ENCODE measurements around the gene HOXA4. TPM values are rescaled to one million over a fixed set of nuclear protein-coding genes. Genes with fewer than 3 reads are reported as not detected.

HOXA4 gene
- 0.91 TPM for polyA plus RNA-seq (2013, experiment 1 of 2)
- 1.1 TPM for polyA plus RNA-seq (2013, experiment 2 of 2)

DNA sequence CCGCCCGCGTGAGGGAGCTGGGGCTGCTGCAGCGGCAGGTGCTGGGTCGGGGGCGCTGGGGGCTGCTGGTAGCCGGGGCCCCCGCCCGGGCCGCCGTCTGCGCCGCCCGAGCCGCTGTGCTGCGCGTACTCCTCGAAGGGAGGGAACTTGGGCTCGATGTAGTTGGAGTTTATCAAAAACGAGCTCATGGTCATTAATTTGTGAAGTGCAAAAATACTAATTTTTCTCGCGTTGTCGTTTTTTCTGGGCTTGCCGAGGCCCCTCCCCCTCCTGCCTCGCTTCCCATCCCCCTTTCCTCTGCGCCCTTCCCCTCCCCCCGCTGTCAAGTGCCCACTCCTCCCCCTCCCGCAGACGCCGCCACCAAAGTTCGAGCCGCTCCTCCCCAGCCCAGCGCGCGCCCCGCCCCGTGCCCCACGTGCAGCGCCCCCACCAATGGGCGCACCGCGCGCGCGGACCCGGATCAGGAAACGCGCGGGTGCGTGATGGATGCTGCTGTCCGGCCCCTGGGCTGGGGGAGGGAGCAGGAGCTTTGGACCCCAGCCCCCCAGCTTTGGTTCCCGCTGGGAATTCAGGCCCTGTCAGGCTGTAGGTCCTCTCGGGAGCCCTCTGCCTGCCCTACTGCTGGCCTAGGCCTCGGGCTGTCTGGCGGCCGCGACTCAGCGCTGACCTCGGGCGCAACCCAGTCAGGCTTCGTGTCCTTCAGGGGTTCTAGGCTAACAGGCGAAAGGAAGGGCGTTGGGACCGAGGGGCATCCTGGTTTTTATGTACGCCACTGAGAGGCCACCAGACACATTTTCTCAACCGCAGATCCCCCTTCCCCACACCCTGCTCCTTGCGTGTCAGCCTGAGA lies at the start of gene HOXA4:
Gene HOXA4, minus strand, starts transcription at position 218 of the 850 bp plus-strand sequence. Its CDS starts 24 bp downstream, at position 194.
- Histone ChIP-seq H3K9me3 (ENCODE audit: control insufficient read depth, low read length) (no peaks in the 10 kb centered on the region), H2AK5ac (ENCODE audit: low read length, severe bottlenecking) (no peak within 1 kb of the TSS), H3K79me1 (replicated peaks; ENCODE audit: low read length, poor library complexity, severe bottlenecking) (no peaks in the 10 kb centered on the region), H3K27me3 (ENCODE audit: control insufficient read depth in 1 of 2, insufficient read depth in 1 of 2, low read length in 2 of 2) (no peaks in the 10 kb centered on the region), H3K4ac (ENCODE audit: low read depth in 1 of 2, low read length in 2 of 2) (peak within 1 kb of the TSS in 1 of 2 experiments; percentile 62), H3K4me3 (ENCODE audit: insufficient read depth in 1 of 2, low read depth in 1 of 2, low read length in 2 of 2) (peak within 1 kb of the TSS; percentile 77 to 83), H2AFZ (ENCODE audit: low read depth, low read length) (peak within 1 kb of the TSS; percentile 83), H3K18ac (ENCODE audit: low read depth in 1 of 2, low read length in 2 of 2) (peak within 1 kb of the TSS; percentile 67 to 83), H3K36me3 (ENCODE audit: control insufficient read depth in 1 of 2, insufficient read depth in 2 of 2, low read depth in 1 of 2, low read length in 2 of 2) (peaks cover 0 to 5% of the 10 kb centered on the region in 2 experiments), H3K9ac (ENCODE audit: low read length) (peak within 1 kb of the TSS; percentile 87), H4K91ac (ENCODE audit: low read length) (peak within 1 kb of the TSS; percentile 76), H3K23ac (ENCODE audit: low read length in 2 of 2) (no peak within 1 kb of the TSS), H3K27ac (ENCODE audit: low read length, poor library complexity, severe bottlenecking) (peak within 1 kb of the TSS; percentile 49), H2BK12ac (ENCODE audit: low read length in 2 of 2) (peak within 1 kb of the TSS in 1 of 2 experiments; percentile 32), H3K4me1 (ENCODE audit: control insufficient read depth, insufficient read depth, low read depth, low read length) (peaks cover 8% of the 10 kb centered on the region), H2BK120ac (ENCODE audit: low read depth, low read length) (no peak within 1 kb of the TSS), H3K14ac (ENCODE audit: low read length in 2 of 2) (peak within 1 kb of the TSS in 1 of 2 experiments; percentile 56), H4K8ac (ENCODE audit: low read length) (peak within 1 kb of the TSS; percentile 81), H2BK15ac (ENCODE audit: low read depth, poor library complexity, severe bottlenecking) (peak within 1 kb of the TSS; percentile 82), H3K4me2 (ENCODE audit: low read length, poor library complexity, severe bottlenecking) (peak within 1 kb of the TSS; percentile 55), H2BK5ac (ENCODE audit: low read depth, low read length, poor library complexity, severe bottlenecking) (peak within 1 kb of the TSS; percentile 58)
- peak; percentile 76 for DNase-seq
- under 1% methylated on average over 50 of the region's 67 CpGs for whole genome bisulfite sequencing

DNA sequence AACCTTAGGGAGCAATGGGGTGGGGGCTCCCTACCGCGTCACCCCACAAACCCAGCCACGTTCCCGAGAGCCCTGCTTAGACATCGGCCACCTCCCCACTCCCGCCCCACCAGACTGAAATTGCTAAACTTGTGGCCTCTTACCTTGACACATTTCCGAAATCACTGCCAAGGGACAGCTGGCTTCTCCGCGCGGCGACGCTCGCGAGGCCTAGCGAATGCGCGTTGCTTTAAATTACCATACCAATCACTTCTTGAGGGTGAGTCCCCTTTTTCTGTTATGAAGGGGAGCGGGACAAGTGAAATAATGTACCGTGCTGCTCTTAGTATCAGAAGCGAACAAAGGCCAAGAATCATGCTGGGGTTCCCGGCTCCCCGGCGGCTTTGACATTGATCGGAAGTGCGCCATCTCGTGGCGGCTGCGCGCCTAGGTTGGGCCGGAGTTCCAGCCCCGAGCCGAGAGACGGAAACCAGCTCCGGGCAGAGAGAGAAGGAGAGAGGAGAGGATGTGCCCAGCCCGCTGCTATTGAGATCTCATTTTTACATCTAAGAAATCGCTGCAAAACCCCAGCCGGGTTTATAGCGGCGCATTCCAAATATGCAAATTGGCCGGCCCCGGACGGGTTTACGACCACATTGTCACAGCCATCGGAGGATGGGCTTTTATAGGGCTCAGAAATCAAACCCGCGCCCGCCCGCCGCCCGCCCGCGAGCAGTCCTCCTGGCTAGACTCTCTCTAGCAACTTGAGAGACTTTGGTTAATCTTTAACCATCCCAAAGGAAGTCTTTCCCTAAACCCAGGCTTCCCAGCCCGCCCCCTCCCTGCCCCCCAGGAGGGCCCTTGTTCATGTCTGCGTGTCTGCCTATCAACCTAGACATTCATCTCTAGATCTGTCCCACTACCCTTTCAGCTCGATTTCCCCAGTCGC lies 49.2 kb upstream of the HOXA4 start:
- WGBS: 15% methylated on average over 52 of the region's 56 CpGs
- Histone ChIP-seq H3K27me3 (ENCODE audit: control insufficient read depth in 1 of 2, insufficient read depth in 1 of 2, low read length in 2 of 2) (no peaks in the 10 kb centered on the region), H3K27ac (ENCODE audit: low read length, poor library complexity, severe bottlenecking) (peak overlapping the region; percentile 98), H4K91ac (ENCODE audit: low read length) (no peak overlapping the region), H2AK5ac (ENCODE audit: low read length, severe bottlenecking) (peak overlapping the region; percentile 79), H2BK120ac (ENCODE audit: low read depth, low read length) (no peak overlapping the region), H3K4me2 (ENCODE audit: low read length, poor library complexity, severe bottlenecking) (peak overlapping the region; percentile 46), H2BK12ac (ENCODE audit: low read length in 2 of 2) (peak overlapping the region in 1 of 2 experiments; percentile 24), H3K23ac (ENCODE audit: low read length in 2 of 2) (no peak overlapping the region), H2BK15ac (ENCODE audit: low read depth, poor library complexity, severe bottlenecking) (no peak overlapping the region), H3K4me1 (ENCODE audit: control insufficient read depth, insufficient read depth, low read depth, low read length) (peaks cover 18% of the 10 kb centered on the region), H3K14ac (ENCODE audit: low read length in 2 of 2) (no peak overlapping the region), H3K79me1 (replicated peaks; ENCODE audit: low read length, poor library complexity, severe bottlenecking) (no peaks in the 10 kb centered on the region), H3K9ac (ENCODE audit: low read length) (peak overlapping the region; percentile 90), H3K9me3 (ENCODE audit: control insufficient read depth, low read length) (no peaks in the 10 kb centered on the region), H3K36me3 (ENCODE audit: control insufficient read depth in 1 of 2, insufficient read depth in 2 of 2, low read depth in 1 of 2, low read length in 2 of 2) (peaks cover 6 to 36% of the 10 kb centered on the region in 2 experiments), H3K18ac (ENCODE audit: low read depth in 1 of 2, low read length in 2 of 2) (no peak overlapping the region), H2AFZ (ENCODE audit: low read depth, low read length) (no peak overlapping the region), H3K4ac (ENCODE audit: low read depth in 1 of 2, low read length in 2 of 2) (no peak overlapping the region), H4K8ac (ENCODE audit: low read length) (no peak overlapping the region), H2BK5ac (ENCODE audit: low read depth, low read length, poor library complexity, severe bottlenecking) (peak overlapping the region; percentile 87), H3K4me3 (ENCODE audit: insufficient read depth in 1 of 2, low read depth in 1 of 2, low read length in 2 of 2) (peak overlapping the region; percentile 67 to 92)
- peak; percentile 57 for DNase-seq

DNA sequence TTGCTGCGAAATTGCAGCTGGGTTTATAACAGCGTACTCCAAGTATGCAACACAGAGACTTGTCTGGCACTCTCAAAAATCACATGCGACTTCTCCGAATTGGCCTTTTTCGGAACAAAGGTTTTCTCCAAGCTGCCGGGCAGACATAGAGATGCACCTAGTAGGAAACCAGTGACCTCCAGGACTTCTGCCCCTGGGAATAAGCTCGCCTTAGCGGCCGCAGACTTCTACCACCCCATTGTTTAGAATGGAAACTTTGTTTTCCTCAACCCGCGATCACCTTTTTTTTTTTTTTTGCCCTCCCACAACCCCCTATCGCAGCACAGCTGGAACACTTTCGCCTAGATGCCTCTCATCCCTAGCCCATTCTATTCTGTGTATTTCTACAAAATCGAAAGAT lies 48.5 kb upstream of the HOXA4 start:
- Histone ChIP-seq H4K8ac (ENCODE audit: low read length) (no peak overlapping the region), H2BK120ac (ENCODE audit: low read depth, low read length) (no peak overlapping the region), H2AFZ (ENCODE audit: low read depth, low read length) (no peak overlapping the region), H3K36me3 (ENCODE audit: control insufficient read depth in 1 of 2, insufficient read depth in 2 of 2, low read depth in 1 of 2, low read length in 2 of 2) (peaks cover 6 to 41% of the 10 kb centered on the region in 2 experiments), H2BK12ac (ENCODE audit: low read length in 2 of 2) (no peak overlapping the region), H3K23ac (ENCODE audit: low read length in 2 of 2) (no peak overlapping the region), H3K27ac (ENCODE audit: low read length, poor library complexity, severe bottlenecking) (peak overlapping the region; percentile 98), H3K79me1 (replicated peaks; ENCODE audit: low read length, poor library complexity, severe bottlenecking) (no peaks in the 10 kb centered on the region), H3K14ac (ENCODE audit: low read length in 2 of 2) (no peak overlapping the region), H3K27me3 (ENCODE audit: control insufficient read depth in 1 of 2, insufficient read depth in 1 of 2, low read length in 2 of 2) (no peaks in the 10 kb centered on the region), H3K9ac (ENCODE audit: low read length) (peak overlapping the region; percentile 90), H3K18ac (ENCODE audit: low read depth in 1 of 2, low read length in 2 of 2) (no peak overlapping the region), H2BK5ac (ENCODE audit: low read depth, low read length, poor library complexity, severe bottlenecking) (peak overlapping the region; percentile 87), H4K91ac (ENCODE audit: low read length) (no peak overlapping the region), H3K4me3 (ENCODE audit: insufficient read depth in 1 of 2, low read depth in 1 of 2, low read length in 2 of 2) (peak overlapping the region; percentile 67 to 92), H3K4ac (ENCODE audit: low read depth in 1 of 2, low read length in 2 of 2) (no peak overlapping the region), H2AK5ac (ENCODE audit: low read length, severe bottlenecking) (peak overlapping the region; percentile 79), H3K4me2 (ENCODE audit: low read length, poor library complexity, severe bottlenecking) (peak overlapping the region; percentile 4), H3K4me1 (ENCODE audit: control insufficient read depth, insufficient read depth, low read depth, low read length) (peaks cover 18% of the 10 kb centered on the region), H2BK15ac (ENCODE audit: low read depth, poor library complexity, severe bottlenecking) (no peak overlapping the region), H3K9me3 (ENCODE audit: control insufficient read depth, low read length) (no peaks in the 10 kb centered on the region)
- WGBS: 43% methylated on average over 14 of the region's 14 CpGs
- no peak for DNase-seq
